Stimulated activated CD4-positive, alpha-beta T cell treated with anti-CD3 and anti-CD28 coated beads, Interleukin-2, amount 100 ng/mL, for 4 hours (primary cell): ENCODE data around the gene FHIT.

Experiments used
- DNase-seq: peaks from one replicate; pipeline ENCODE4 v3.0.0-alpha.2; 2020; ENCODE audit warnings: low read depth

The FHIT gene

DNA sequence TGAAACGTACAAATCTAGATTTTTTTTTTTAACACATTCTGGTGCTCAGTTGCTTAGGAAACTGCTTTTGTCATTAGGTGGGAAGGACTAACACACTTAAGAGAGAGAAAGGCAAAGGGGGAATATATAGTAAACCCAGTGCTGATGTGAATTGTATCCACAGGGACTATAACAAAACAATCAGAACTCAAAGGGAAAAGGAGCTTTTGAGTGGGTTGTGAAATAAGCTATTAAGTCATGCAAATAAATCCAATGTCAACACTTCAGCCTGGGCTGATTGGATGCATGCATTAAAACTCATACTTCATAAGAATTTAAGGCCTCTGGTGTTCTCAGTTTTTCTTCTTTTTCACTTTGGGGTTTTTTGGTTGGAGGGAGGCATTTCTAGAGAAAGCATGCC is 628.9 kb downstream of the FHIT start:
- no peak for DNase-seq

DNA sequence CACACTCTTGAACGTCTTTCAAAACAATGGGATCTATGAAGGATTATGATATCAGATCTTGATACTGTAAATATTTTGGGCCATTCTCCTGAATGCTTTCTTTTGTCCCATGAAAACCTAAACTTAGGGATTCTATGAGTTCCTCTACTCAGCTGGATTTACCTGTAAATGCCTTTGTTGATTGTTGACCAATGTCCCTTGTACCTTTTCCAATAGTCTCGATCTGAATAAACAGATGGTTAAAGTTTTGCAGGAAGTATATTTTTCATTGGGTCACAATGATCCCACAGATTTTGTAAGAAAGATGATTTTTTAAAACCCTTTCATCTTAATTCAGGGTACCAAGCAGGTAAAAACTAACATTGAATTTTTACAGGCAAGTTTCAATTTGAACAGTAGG is 634.1 kb downstream of the FHIT start:
- no peak for DNase-seq

DNA sequence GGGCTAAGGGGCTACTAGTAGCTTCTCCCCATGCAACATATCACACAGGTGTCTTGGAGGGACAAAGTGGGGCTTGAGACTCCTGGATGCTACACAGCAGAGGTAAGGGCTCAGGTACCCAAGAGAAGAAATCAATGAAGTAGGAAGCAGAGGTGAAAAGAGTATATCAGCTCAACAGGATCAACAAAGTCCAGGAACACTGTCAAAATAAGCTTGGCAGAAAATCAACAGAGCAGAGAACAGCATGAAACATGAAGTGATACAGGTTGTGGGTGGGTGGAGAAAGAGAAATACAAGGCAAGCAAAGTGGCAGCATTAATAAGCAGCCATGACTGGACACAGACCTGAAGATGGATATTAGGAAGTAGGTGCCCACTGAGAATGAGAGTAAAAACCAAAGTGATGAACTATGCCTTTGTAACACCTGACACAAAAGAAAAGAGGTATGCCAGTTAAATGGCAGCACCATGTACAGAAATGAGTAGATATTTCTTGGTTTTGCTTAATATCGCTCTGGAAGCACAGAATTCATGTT is 637.4 kb downstream of the FHIT start:
- no peak for DNase-seq

DNA sequence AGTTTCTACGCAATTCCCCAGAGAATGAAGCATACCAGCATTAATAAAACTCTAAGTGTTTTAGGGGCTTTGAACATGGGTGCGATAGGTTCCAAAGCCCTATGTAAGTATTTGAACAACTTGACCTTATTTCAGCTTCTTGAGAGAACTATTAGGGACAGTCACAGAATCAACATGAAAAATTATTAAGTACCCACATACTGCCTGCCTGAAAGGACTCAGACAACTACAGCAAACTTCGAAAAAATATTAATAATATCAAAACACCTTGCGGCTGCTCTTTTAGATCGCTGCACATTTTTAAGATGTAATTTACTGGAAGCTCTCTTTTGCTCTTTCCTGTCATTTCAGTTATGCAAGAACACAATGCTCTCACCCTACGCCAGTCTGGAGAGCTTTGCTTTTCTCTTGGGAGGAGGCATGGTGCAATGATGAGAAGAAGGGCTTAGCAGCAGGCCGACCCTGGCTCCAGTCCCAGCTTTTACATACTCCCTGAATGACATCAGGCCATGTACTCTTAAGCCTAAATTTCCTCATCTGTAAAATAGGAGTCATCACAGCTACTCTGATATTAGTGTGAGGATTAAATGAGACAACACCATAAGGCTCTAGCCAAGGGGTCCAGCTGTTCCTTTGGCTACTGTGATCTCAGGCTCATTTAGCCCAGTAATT is 640.7 kb downstream of the FHIT start:
- no peak for DNase-seq

DNA sequence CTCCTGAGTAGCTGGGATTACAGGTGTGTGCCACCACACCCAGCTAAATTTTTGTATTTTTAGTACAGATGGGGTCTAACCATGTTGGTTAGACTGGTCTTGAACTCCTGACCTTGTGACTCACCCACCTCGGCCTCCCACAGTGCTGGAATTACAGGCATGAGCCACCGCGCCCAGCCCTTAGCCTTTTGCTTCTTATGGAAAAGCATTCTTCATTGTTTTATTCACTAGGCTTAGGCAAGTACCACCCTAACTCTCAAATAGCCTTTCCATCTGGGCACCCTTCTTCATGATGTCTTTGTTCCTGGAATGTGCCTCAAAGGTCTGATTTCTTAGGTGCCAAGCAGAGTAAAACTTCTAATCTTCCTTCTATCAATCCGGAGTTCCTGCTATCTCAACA is 641.8 kb downstream of the FHIT start:
- no peak for DNase-seq

DNA sequence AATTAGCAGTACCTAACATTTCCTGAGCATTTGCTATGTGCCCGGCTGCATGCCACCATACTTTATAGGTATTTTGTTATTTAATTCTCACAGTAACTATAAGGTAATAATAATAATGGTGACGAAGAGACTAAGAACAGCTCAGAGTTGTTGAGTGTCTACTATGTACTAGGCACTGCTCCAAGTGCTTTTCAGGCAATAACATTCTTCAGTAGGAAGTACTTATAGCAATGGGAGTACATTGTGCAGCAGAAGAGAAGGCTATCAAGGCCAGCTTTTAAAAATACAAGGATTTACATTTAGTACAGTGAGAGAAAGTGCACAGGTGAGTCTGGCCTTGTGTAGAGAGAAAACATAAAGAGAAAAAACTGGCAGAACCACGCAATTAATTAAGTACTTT is 647.4 kb downstream of the FHIT start:
- no peak for DNase-seq

DNA sequence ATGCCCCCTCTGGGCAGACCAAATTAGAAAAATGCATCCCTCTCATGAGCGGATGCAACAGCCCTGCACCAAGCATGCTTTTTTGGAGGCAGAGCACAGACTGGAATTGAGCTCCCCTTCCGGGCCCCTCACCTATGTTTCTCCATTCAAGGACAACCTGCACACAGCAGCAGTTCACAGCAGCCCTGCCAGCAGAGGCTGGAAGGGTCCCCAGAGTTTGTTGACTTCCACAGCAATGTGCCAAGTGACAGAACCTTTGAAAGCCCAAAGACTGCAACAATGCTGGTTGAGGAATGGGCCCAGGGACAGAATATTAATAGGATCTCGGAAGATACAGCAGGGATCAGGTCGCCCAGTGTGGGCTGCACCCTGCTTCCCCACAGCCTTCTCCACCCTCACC is 650.4 kb downstream of the FHIT start:
- DNase-seq = no peak

DNA sequence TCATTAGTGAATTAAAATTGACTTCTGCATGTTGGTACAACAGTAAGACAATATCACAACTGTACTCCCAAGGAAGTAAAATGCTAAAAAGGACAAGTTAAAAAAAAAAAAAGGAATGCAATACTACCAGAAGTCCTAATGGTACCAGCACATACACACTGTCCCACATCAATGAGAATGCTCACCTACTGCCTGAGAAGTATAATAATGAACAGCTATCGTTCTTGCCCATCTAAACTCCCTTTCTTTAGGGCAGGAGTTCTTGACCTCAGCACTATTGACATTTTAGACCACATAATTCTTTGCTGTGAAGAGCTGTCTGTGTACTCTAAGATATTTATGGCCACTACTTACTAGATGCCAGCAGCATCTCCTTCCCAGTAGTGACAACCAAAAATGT is 651.7 kb downstream of the FHIT start:
- no peak for DNase-seq

DNA sequence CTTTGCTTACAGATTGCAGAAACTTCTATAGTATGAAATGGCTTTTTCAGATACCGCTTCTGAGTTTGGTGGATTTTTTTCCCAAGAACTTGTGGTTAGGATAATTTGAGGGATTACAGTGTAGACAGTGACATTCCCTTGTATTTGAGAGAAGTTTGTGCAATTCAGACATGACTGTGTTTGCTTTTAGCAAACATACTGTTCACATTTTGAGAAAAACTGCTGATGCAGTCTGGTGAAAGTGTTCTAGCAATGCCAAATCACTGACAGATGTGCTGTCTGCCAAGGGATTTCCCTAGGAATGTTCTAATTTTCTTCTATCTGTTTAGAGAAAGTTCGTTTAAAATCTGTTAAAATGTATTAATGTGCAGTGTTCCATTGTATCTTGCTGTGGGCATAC is 652.6 kb downstream of the FHIT start:
- DNase-seq = no peak

DNA sequence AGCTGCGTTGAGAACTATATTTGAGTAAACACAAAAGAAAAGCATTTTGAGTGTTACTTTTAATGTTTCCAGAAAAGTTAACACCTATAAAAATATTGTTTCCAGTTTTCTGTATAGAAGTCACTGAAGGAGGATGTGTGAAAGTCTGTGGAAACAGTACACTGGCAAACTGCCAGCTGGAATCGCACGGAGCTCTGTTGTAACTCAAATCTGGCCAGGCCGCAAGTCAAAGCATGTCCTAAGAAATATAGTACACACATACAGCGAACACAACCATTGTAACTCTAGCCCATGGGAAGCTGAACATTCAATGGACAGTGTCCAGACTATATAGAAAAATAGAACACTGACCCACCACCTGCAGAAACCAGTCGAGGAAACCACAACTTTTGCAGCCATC is 657.2 kb downstream of the FHIT start:
- no peak for DNase-seq

DNA sequence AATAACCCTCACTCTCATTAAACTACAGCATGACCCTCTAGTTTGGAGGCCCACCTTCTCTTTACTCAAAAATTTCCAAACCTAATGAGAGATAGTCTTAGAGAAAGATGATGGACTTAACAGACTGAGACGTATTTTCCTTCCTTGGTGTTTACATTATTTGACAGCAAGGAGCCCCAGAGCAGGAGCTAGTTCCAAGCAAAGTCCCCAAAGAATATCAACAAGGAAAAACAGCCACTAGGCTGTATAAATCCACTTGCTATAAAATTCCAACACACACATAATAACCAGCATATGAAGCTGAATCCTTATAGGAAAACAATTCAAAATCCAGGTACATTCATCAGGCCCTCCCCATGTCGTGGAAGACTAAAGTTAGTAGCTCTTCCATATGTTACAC is 660.0 kb downstream of the FHIT start:
- DNase-seq = no peak

DNA sequence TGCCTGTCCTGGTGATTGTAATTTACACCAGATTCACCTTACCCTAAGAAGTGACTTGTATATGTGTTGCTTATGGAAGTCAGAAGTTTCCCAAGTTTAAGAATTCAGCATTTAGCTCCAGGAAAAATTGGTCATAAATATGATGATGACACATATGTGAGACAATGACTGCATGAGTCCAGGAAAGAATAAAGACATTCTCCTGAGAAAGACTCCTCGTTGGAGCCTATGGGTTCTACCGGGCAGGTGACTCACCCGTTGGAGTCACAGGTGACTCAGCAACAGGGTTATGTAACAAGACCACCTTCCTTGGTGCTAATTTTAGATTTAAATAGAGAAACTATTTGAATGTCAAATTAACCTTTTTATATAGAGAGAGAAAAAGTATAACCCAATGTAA is 662.4 kb downstream of the FHIT start:
- peak; percentile 7 for DNase-seq

DNA sequence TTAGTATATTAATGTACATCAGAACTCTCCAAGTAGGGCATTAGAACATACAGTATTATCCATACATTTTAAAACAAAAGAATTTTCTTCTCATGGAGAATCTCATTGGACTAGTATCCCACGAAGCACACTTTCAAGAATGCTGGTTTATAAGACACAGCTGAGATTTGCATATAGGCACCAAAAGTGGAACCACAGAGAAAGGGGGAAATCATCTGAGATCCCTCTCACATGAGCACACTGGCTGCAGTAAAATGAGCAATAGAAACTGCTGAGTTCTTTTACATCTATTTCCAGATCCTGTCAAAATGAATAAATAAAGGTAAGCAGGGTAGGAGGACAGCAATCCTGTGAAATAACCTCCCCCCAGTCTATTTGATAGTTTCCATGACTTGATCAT is 665.3 kb downstream of the FHIT start:
- DNase-seq = no peak

DNA sequence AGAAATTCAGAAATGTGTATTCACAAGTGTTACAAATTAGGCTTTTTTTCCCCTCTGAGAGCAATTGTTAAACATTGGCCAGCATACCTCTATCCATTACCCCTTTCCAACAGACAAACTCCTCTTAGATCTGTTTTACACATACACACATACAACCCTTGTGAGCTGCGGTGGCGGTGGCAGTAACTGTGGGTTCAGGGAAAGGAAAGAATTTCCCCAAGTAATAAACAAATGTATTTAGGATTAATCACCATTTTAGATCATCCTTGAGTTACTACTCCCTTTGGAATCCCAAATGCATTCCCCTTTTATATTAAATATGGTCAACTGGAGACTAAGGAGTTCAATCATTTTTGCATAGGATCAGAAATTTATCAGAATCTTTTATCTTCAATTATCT is 667.0 kb downstream of the FHIT start:
- DNase-seq = no peak

DNA sequence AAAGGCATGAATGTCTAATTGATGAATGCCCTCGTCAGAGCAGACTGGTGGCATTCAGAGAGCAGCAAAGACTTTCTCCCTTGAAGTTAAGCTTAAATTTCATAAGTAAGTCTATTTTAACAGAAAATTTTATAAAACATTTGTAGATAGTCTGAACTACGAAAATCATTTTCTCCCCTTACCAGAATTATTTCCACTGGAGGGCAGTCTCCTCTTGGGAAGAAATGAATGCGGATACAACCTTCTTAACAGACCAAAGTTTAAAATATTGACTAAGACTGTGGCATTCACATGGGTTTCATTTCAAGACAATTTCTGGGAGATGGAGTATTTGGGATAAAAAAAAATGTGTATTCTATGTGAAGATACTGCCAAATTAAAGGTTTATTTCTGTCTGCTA is 669.0 kb downstream of the FHIT start:
- no peak for DNase-seq

DNA sequence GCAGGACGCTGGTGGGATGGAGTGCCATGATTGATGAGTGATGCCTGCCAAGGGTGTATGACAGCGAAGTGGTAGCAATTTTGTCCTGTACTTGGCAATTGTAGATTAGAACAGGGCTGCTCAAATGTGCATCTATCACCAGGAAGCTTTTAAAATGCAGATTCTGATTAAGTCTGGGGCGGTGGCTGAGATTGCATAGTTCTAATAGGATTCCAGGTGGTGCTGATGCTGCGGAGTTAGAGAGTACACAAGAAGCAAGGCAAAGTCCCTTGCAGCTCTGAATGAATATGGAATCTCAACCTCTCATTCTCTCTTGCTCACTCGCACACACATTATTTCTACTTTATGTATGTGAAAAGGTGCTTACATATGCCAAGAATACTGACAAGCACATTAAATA is 670.4 kb downstream of the FHIT start:
- no peak for DNase-seq

DNA sequence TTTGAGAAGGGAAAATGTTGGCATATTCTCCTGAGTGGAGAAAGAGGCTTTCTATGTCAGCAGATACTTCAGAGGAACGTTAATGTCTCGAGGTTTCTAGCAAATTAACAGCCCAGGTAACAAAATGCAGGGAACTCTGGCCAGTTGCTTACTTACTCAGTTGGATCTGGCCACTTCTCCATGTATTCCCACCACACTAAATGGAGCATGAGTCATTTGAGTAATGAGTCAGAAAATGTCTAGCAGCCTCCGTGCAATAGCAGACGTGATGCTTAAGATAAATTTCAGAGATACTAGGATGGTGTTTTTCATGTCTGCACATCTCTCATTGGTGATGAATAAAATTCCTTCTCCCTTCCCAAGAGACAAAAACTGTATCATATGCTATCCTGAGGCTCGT is 671.5 kb downstream of the FHIT start:
- DNase-seq = no peak

DNA sequence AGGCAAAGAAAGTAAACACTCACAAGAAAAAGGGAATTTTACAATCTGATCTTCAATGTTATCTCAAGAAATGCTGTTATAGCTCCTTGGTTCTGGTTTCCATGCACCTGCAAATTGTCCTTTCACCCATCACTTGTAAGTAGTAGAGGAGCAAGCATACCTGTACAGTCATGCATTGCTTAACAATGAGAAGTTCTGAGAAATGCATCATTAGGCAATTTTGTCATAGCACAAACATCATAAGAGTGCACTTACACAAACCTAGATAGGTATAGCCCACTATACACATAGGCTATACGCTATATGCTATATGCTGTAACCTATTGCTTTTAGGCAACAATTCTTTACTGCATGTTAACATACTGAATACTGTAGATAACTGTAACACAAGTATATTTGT is 672.3 kb downstream of the FHIT start:
- DNase-seq = no peak

DNA sequence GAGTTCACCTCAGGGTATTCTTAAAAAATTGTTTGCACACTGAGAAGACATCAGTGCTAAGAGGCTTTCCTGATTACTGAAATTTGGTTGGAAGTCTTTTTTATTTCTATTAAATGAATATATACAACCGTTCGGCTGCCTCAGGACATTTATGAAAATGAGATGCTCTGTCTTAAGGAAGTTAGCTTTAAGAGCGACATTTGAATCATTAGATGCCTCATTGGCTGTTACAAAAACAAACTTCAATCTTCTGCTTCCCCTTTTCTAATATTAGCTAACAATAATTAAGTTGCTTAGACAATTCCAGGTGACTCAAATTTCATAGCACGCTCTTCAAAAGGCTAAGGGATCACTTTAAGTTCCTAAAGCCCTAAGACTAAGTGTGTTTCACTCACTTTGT is 673.7 kb downstream of the FHIT start:
- DNase-seq = no peak

DNA sequence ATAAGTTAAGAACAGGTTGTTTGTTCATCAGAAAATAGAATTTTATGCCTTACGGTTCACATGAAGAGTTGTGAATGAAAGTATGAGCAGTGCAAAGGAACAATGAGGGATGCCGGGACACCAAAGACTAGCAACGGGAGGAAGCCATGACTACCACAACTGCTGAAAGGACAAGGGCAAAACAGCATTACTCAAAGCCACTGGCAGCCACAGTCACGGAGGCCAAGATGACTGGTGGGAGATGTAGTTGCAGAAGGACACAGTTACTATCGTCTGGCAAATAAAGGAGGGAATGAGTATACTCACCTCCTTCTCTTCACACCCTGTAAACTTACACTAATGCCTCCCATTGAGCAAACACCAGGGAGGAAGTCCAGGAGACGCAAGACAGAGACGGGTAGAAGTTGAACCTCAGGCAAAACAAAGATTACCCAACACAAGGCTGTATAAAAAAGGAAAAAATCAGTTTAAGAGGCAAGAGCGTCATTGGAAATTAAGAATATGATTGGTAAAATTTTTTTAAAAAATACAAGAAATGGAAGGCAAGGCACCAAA is 675.5 kb downstream of the FHIT start:
- DNase-seq = no peak

DNA sequence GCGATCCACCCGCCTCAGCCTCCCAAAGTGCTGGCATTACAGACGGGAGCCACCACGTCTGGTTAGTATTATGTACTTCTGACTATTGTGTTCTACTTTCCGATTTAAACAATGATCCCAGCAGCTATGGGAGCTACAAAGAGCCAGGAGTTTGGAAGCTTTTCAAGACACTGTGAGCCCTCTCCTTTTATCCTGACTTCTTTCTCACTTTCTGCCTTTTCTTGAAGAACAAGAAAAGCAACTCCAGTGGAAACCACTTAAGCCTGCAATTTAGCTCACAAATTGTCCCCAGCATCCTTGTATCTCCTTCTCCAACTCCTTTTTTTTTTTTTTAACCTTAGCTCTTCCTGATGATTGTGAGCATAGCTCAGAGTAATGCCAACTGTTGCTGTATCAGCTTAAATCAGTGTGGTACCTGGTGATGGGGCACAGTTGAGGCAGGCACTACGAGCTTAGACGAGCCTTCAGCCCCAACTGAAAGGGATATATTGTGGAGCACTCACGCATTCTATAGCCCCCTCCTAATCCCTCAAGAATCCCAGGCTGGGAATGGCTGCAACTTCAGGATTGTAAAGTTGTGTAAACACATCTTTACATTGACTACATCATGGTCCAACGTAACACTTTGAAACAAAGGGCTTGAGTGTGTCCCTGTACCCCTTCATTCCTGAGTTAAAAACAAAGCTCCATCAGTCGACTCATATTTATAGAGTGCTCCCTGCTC is 677.0 kb downstream of the FHIT start:
- DNase-seq = no peak

DNA sequence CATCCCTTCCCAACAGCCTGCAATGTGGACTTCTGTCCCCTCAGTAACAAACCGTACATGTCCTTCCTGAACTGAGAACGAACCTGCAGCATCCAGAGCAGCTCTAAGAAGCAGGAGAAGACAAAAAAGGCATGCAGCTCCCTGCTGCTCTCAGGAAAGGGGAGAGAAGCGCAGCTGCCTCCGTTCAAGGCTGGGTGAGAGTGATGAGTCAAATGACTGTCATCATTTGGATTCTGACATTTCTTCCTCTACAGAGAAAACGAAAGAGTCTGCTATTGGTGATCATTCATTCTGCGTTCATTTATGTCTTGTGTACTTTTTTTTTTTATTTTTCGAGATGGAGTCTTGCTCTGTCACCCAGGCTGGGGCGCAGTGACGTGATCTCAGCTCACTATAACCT is 677.8 kb downstream of the FHIT start:
- no peak for DNase-seq

DNA sequence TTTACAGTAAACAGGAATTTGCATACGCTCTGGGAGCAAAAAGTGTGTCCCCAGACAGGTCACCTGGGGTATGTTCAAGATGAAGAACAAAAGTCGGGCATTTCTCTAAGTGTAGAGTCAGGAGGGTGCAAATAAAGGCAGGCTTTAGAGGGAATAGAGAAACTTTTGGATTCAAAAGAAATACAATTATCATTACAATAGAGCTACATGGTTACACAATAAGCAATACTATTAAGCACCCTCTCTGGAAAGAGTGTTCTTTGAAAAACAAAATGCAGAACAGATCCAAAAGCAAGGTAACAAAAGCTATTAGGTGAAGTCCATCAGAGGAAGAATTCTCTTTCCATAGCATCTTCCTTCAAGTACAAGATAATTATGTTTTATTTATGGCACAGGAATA is 679.7 kb downstream of the FHIT start:
- DNase-seq = no peak

DNA sequence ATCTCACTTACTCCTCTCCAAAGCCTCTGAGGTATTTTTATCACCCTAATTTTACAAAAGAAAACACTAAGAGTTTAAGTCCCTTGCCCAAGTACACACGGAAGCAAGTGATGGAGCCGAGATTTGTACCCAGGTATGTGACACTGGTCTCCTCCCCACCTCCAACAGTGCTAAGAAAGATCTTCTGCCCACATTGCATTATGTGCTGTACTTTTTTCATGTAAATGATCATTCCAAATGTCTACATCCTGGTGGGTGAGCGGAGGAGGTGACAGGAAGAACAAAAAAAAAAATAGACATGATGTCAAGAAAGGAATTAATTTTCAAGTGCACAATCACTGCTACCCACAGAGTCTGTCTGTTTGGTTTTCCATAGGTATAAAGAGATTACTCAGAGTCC is 694.1 kb downstream of the FHIT start:
- DNase-seq = no peak
